ENCODE results near the gene FRMD4A.

DNA sequence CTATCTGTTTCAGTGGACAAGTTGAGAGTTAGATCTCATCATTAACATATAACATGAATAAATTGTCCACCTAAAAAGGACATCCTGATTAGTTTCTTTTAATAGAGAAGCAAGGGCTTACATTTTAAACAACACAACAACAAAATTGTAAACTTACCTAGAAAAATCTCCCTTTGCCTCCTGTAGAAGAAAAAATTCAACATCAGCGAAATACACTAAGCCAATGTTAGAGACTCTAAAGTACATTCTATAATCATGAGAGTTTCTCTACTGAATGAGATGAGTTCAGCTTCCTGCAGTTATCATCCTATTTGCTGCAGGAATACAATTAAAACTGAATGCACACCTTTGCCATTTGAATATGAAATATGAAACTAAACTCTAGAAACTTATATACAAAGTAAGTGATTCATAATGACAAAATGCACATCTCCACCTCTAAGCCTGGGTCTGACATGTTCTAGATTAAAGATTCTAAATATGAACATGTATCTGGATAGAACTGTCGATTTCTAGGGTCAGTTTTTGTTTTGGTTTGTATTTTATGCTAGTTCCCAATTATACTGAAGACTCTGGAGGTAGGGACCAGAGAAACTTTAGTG lies 569.1 kb downstream of the FRMD4A start:
- TF ChIP-seq, protein P1, sequence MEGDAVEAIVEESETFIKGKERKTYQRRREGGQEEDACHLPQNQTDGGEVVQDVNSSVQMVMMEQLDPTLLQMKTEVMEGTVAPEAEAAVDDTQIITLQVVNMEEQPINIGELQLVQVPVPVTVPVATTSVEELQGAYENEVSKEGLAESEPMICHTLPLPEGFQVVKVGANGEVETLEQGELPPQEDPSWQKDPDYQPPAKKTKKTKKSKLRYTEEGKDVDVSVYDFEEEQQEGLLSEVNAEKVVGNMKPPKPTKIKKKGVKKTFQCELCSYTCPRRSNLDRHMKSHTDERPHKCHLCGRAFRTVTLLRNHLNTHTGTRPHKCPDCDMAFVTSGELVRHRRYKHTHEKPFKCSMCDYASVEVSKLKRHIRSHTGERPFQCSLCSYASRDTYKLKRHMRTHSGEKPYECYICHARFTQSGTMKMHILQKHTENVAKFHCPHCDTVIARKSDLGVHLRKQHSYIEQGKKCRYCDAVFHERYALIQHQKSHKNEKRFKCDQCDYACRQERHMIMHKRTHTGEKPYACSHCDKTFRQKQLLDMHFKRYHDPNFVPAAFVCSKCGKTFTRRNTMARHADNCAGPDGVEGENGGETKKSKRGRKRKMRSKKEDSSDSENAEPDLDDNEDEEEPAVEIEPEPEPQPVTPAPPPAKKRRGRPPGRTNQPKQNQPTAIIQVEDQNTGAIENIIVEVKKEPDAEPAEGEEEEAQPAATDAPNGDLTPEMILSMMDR (IDR thresholded peaks at IDR 0.05) = no peak
- TF ChIP-seq EP300 (IDR thresholded peaks at IDR 0.05; ENCODE audit: low read depth) = no peak
- TF ChIP-seq POLR2A (IDR thresholded peaks at IDR 0.05) = no peak
